ENCODE data around the gene TRAPPC2L.
A peak's percentile ranks its signal among the peaks of the same experiment; 100 is the strongest.

TRAPPC2L gene

GRCh38 chr16:88839745-88840599 lies 17.0 kb upstream of the TRAPPC2L start:
- no peak for DNase-seq

GRCh38 chr16:88840600-88841215 lies 16.2 kb upstream of the TRAPPC2L start:
- no peak for DNase-seq

- DNase-seq = no peak
These were observed 15.2 kb upstream of the TRAPPC2L start for GRCh38 chr16:88841521-88842307.

- DNase-seq = no peak
These were observed 14.6 kb upstream of the TRAPPC2L start for GRCh38 chr16:88842308-88842756.

- no peak for DNase-seq
These were observed 14.1 kb upstream of the TRAPPC2L start for GRCh38 chr16:88842806-88843205.

- no peak for DNase-seq
These were observed 13.7 kb upstream of the TRAPPC2L start for GRCh38 chr16:88843256-88843655.

GRCh38 chr16:88844419-88845036 lies 12.4 kb upstream of the TRAPPC2L start:
- DNase-seq = no peak

- no peak for DNase-seq
These were observed 10.8 kb upstream of the TRAPPC2L start for GRCh38 chr16:88846088-88846487.

- DNase-seq = no peak
These were observed 9.3 kb upstream of the TRAPPC2L start for GRCh38 chr16:88847654-88848053.

GRCh38 chr16:88848557-88848956 lies 8.4 kb upstream of the TRAPPC2L start:
- DNase-seq = no peak

- DNase-seq = no peak
These were observed 6.3 kb upstream of the TRAPPC2L start for GRCh38 chr16:88850531-88851199.

GRCh38 chr16:88851616-88852015 lies 5.3 kb upstream of the TRAPPC2L start:
- DNase-seq = no peak

GRCh38 chr16:88853325-88853941 lies 3.5 kb upstream of the TRAPPC2L start:
- DNase-seq = no peak

GRCh38 chr16:88854306-88855111 lies 2.4 kb upstream of the TRAPPC2L start:
- no peak for DNase-seq

- no peak for DNase-seq
These were observed 1.8 kb upstream of the TRAPPC2L start for GRCh38 chr16:88855176-88855575.

GRCh38 chr16:88855736-88856121 lies 1.2 kb upstream of the TRAPPC2L start:
- DNase-seq = no peak

GRCh38 chr16:88856122-88856827 lies 652 bp upstream of the TRAPPC2L start:
- no peak for DNase-seq

- peak; percentile 24 for DNase-seq
These were observed 907 bp downstream of the TRAPPC2L start for GRCh38 chr16:88857728-88858339.

GRCh38 chr16:88859381-88860091 lies 2.6 kb downstream of the TRAPPC2L start:
- no peak for DNase-seq
